ENCODE data around the gene BMI1.
"Not testable (repeated sequence)": the region's sequence is repeated elsewhere in the genome, so short reads cannot be mapped to it uniquely, and the experiment has no call there.

Gene BMI1

GRCh38 chr10:22320591-22321155 lies at the start of gene BMI1:
TSS of gene BMI1 (plus strand) at chr10:22321099. CDS start at chr10:22326450, 5,351 bp downstream.
- TF ChIP-seq POLR2A (IDR thresholded peaks at IDR 0.05; ENCODE audit: low read depth, low read length) = peak; percentile 45
- DNase-seq (ENCODE audit: insufficient read length, low spot score) = peak; percentile 90
- FAIRE-seq = no peak

- DNase-seq (ENCODE audit: insufficient read length, low spot score) = no peak
- TF ChIP-seq POLR2A (IDR thresholded peaks at IDR 0.05; ENCODE audit: low read depth, low read length) = no peak
- FAIRE-seq = no peak
Measured at GRCh38 chr10:22271786-22272185, 49.1 kb upstream of the BMI1 start.

- no peak for TF ChIP-seq POLR2A (IDR thresholded peaks at IDR 0.05; ENCODE audit: low read depth, low read length)
- DNase-seq (ENCODE audit: insufficient read length, low spot score) (no peak), FAIRE-seq (no peak)
Measured at GRCh38 chr10:22278441-22278782, 42.5 kb upstream of the BMI1 start.

GRCh38 chr10:22280078-22280477 lies 40.8 kb upstream of the BMI1 start:
- FAIRE-seq = no peak

GRCh38 chr10:22285130-22285529 lies 35.8 kb upstream of the BMI1 start:
- DNase-seq (ENCODE audit: insufficient read length, low spot score) (no peak), FAIRE-seq (no peak)
- no peak for TF ChIP-seq POLR2A (IDR thresholded peaks at IDR 0.05; ENCODE audit: low read depth, low read length)

More at GRCh38 chr10:22280078-22280477, 40.8 kb upstream of the BMI1 start:
- TF ChIP-seq POLR2A (IDR thresholded peaks at IDR 0.05; ENCODE audit: low read depth, low read length) = no peak
- DNase-seq (ENCODE audit: insufficient read length, low spot score) = no peak

GRCh38 chr10:22293747-22294404 lies 27.0 kb upstream of the BMI1 start:
- DNase-seq (ENCODE audit: insufficient read length, low spot score) = no peak
- no peak for TF ChIP-seq POLR2A (IDR thresholded peaks at IDR 0.05; ENCODE audit: low read depth, low read length)
- FAIRE-seq = no peak

GRCh38 chr10:22294694-22295093 lies 26.2 kb upstream of the BMI1 start:
- FAIRE-seq (no peak), DNase-seq (ENCODE audit: insufficient read length, low spot score) (no peak)
- no peak for TF ChIP-seq POLR2A (IDR thresholded peaks at IDR 0.05; ENCODE audit: low read depth, low read length)

- no peak for DNase-seq (ENCODE audit: insufficient read length, low spot score)
- no peak for FAIRE-seq
- no peak for TF ChIP-seq POLR2A (IDR thresholded peaks at IDR 0.05; ENCODE audit: low read depth, low read length)
Measured at GRCh38 chr10:22301193-22301592, 19.7 kb upstream of the BMI1 start.

GRCh38 chr10:22303461-22303860 lies 17.4 kb upstream of the BMI1 start:
- FAIRE-seq = no peak
- no peak for DNase-seq (ENCODE audit: insufficient read length, low spot score)
- no peak for TF ChIP-seq POLR2A (IDR thresholded peaks at IDR 0.05; ENCODE audit: low read depth, low read length)

GRCh38 chr10:22305721-22306120 lies 15.2 kb upstream of the BMI1 start:
- TF ChIP-seq POLR2A (IDR thresholded peaks at IDR 0.05; ENCODE audit: low read depth, low read length) = no peak
- DNase-seq (ENCODE audit: insufficient read length, low spot score) (no peak), FAIRE-seq (no peak)

- DNase-seq (ENCODE audit: insufficient read length, low spot score) (no peak), FAIRE-seq (no peak)
- TF ChIP-seq POLR2A (IDR thresholded peaks at IDR 0.05; ENCODE audit: low read depth, low read length) = no peak
Measured at GRCh38 chr10:22308390-22308789, 12.5 kb upstream of the BMI1 start.

GRCh38 chr10:22309180-22310000 lies 11.5 kb upstream of the BMI1 start:
- DNase-seq (ENCODE audit: insufficient read length, low spot score) (no peak), FAIRE-seq (no peak)
- no peak for TF ChIP-seq POLR2A (IDR thresholded peaks at IDR 0.05; ENCODE audit: low read depth, low read length)

- not testable (repeated sequence) for DNase-seq (ENCODE audit: insufficient read length, low spot score); FAIRE-seq
Measured at GRCh38 chr10:22310012-22310411, 10.9 kb upstream of the BMI1 start.

GRCh38 chr10:22310928-22311327 lies 10.0 kb upstream of the BMI1 start:
- no peak for TF ChIP-seq POLR2A (IDR thresholded peaks at IDR 0.05; ENCODE audit: low read depth, low read length)
- no peak for FAIRE-seq
- DNase-seq (ENCODE audit: insufficient read length, low spot score) = no peak

GRCh38 chr10:22314852-22315251 lies 6.0 kb upstream of the BMI1 start:
- DNase-seq (ENCODE audit: insufficient read length, low spot score) (no peak), FAIRE-seq (no peak)
- no peak for TF ChIP-seq POLR2A (IDR thresholded peaks at IDR 0.05; ENCODE audit: low read depth, low read length)
